HUES6 (cell line): ENCODE results near the gene DHTKD1.

Experiments
- H3K27ac ChIP-seq: 2 replicates; pipeline ENCODE4 v1.7.0; 2013; ENCODE audit warnings: low read depth, mild to moderate bottlenecking, low read length, inconsistent platforms
- H3K27me3 ChIP-seq: 2 replicates; pipeline ENCODE4 v1.6.1; 2013; ENCODE audit warnings: low read length; ENCODE audit not compliant: control insufficient read depth, insufficient read depth
- H3K36me3 ChIP-seq: 2 replicates; pipeline ENCODE4 v1.6.1; 2013; ENCODE audit warnings: low read length; ENCODE audit not compliant: control insufficient read depth, insufficient read depth
- H3K4me1 ChIP-seq: 2 replicates; pipeline ENCODE4 v1.6.1; 2013; ENCODE audit warnings: low read length; ENCODE audit not compliant: control insufficient read depth, insufficient read depth
- H3K4me3 ChIP-seq: 2 replicates; pipeline ENCODE4 v1.5.1; 2013; ENCODE audit warnings: low read depth, low read length
- H3K9ac ChIP-seq: one replicate; pipeline ENCODE4 v1.6.1; 2013; ENCODE audit warnings: mild to moderate bottlenecking, low read length
- H3K9me3 ChIP-seq: 2 replicates; pipeline ENCODE4 v1.6.1; 2013; ENCODE audit warnings: low read depth, low read length; ENCODE audit not compliant: control insufficient read depth, insufficient read depth

DHTKD1 gene

GRCh38 chr10:12107781-12108180 lies 39.0 kb downstream of the DHTKD1 start:
- Histone ChIP-seq H3K4me1 (no peaks in the 10 kb centered on the region), H3K4me3 (no peak overlapping the region), H3K27ac (no peak overlapping the region), H3K9me3 (no peaks in the 10 kb centered on the region), H3K27me3 (no peaks in the 10 kb centered on the region), H3K9ac (no peak overlapping the region), H3K36me3 (peaks cover 93% of the 10 kb centered on the region)

DNA sequence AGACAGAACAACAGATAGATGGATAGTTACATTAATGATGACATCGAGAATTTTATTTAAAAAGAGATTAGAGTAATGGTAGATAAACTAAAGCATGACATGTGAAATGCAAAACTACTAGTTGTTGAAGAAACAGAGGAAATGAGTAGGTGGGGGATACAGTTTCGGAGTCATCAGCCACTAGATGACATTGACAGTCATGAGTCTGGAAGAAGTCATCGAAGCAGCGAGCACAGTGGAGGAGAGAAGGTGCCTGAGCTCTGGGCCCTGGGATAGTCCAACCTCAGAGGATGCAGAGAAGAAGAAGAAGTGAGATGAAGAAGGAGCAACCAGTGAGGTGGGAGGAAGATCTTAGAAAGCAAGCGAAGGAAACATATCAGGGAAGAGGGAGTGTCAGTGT lies 40.5 kb downstream of the DHTKD1 start:
- no peaks in the 10 kb centered on the region for H3K4me1 ChIP-seq
- no peak overlapping the region for H3K27ac ChIP-seq
- H3K27me3 ChIP-seq = no peaks in the 10 kb centered on the region
- peaks cover 92% of the 10 kb centered on the region for H3K36me3 ChIP-seq
- H3K9ac ChIP-seq = no peak overlapping the region
- no peaks in the 10 kb centered on the region for H3K9me3 ChIP-seq
- H3K4me3 ChIP-seq = no peak overlapping the region

- Histone ChIP-seq H3K27ac (no peak overlapping the region), H3K9ac (no peak overlapping the region), H3K36me3 (peaks cover 82% of the 10 kb centered on the region), H3K4me3 (no peak overlapping the region), H3K27me3 (no peaks in the 10 kb centered on the region), H3K9me3 (no peaks in the 10 kb centered on the region), H3K4me1 (no peaks in the 10 kb centered on the region)
These were observed 42.8 kb downstream of the DHTKD1 start for GRCh38 chr10:12111528-12111927.

GRCh38 chr10:12113627-12114026 lies 44.9 kb downstream of the DHTKD1 start:
- no peak overlapping the region for H3K27ac ChIP-seq
- peaks cover 76% of the 10 kb centered on the region for H3K36me3 ChIP-seq
- no peak overlapping the region for H3K4me3 ChIP-seq
- H3K27me3 ChIP-seq = no peaks in the 10 kb centered on the region
- no peaks in the 10 kb centered on the region for H3K9me3 ChIP-seq
- no peaks in the 10 kb centered on the region for H3K4me1 ChIP-seq
- no peak overlapping the region for H3K9ac ChIP-seq

GRCh38 chr10:12121673-12122072 lies 52.9 kb downstream of the DHTKD1 start:
- Histone ChIP-seq H3K36me3 (peaks cover 56% of the 10 kb centered on the region), H3K9ac (no peak overlapping the region), H3K4me1 (no peaks in the 10 kb centered on the region), H3K9me3 (no peaks in the 10 kb centered on the region), H3K27me3 (no peaks in the 10 kb centered on the region), H3K27ac (no peak overlapping the region), H3K4me3 (no peak overlapping the region)

DNA sequence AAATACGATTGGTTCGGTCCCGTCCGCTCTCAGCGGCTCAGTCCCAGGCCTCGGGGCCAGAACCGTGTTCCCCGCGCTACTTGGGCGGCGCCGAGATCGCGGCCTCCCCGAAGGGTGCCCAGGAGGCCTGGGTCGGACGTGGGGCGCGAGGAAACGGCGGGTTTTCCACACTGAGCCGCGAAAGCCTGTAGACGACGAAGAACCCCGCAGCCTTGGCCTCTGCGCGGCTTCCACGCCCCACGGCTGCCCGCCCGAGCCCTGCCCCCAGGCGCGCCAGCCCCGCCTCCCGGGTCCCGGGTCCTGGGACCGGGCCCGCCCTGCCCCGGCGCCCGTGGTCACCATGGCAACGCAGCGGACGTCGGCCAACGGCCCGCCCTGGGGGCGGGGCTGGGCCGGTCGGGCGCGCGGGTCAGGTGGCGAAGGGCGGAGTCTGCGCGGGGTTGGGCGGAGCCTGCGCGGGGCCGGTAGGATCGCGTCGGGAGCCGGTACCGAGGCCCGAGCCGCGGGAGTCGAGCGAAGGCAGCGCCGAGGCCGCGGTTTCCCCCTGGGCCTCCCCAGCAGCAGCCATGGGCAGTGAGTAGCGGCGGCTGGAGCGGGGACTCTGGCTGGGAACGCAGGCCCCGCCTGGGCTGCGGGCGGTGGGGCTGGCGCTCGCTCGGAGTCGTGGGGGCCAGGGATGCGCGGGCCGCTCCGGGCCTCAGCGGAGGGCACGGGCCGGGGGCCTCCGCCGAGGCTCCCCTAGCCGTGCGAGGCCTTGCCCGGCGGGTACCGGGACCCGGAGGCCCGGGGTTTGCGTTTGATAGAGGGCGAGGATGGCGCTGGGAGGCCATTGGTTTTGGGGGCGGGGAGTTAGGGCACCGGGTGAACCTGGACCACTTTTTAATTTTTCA lies 60.7 kb downstream of the DHTKD1 start, which contains the start of gene SEC61A2:
TSS of gene SEC61A2 (plus strand) at position 456 of the 890 bp plus-strand sequence. CDS start at position 567, 111 bp downstream.
- peak within 1 kb of the TSS; percentile 85 for H3K9ac ChIP-seq
- peak within 1 kb of the TSS; percentile 88 for H3K4me3 ChIP-seq
- H3K36me3 ChIP-seq = peaks cover 8% of the 10 kb centered on the region
- no peaks in the 10 kb centered on the region for H3K4me1 ChIP-seq
- 0 out of 2 replicates have a peak within 1 kb of the TSS, but pooled peaks have one; percentile 34 for H3K27ac ChIP-seq
- H3K27me3 ChIP-seq = no peaks in the 10 kb centered on the region
- no peaks in the 10 kb centered on the region for H3K9me3 ChIP-seq

DNA sequence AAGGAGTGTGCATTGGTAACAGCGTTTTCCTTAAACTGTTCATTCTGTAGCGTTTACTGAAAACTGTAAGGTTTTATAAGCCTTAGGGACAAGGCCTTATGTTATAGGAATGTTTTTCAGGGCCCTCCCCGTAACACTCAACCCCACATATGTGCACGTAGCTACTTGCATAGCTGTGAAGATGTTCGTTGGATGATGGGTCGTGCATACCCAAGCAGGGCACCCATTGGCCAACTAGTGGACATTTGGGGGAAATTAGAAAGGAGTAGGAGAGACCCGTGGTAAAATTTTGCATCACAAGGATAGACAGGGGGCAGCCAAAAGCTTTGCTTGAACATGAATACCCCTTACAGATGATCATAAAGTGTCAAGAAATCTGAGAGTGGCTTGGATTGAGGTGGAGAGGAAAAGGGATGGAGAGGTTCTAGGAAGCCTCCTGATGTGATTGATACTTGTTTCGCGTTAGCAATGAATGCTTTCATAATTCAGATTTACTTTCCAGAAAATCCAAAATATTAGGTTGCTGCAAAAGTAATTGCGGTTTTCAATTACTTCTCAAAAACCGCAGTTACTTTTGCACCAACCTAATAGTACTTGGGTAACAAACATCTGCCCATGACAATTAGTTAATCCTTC lies 61.6 kb downstream of the DHTKD1 start:
- H3K36me3 ChIP-seq = peaks cover 10% of the 10 kb centered on the region
- peak overlapping the region; percentile 88 for H3K4me3 ChIP-seq
- H3K27me3 ChIP-seq = no peaks in the 10 kb centered on the region
- H3K9ac ChIP-seq = peak overlapping the region; percentile 78
- no peak overlapping the region for H3K27ac ChIP-seq
- H3K9me3 ChIP-seq = no peaks in the 10 kb centered on the region
- no peaks in the 10 kb centered on the region for H3K4me1 ChIP-seq

DNA sequence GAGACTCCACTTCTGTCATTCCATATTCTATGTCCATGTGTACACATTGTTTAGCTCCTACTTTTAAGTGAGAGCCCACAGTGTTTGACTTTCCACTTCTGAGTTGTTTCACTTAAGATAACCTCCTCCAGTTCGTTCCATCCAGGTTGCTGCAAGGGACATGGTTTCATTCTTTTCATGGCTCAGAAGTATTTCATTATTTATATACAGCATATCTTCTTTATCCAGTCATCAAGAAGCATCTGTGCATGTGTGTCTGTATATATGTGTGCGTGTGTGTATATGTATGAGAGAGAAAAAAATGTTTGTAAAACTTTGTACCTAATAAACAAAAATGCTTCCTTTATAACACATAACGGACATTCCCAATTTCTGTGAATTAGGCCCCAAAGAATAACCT lies 66.9 kb downstream of the DHTKD1 start:
- no peaks in the 10 kb centered on the region for H3K4me1 ChIP-seq
- no peak overlapping the region for H3K9ac ChIP-seq
- peaks cover 39% of the 10 kb centered on the region for H3K36me3 ChIP-seq
- H3K27ac ChIP-seq = no peak overlapping the region
- H3K27me3 ChIP-seq = no peaks in the 10 kb centered on the region
- H3K4me3 ChIP-seq = no peak overlapping the region
- H3K9me3 ChIP-seq = no peaks in the 10 kb centered on the region

DNA sequence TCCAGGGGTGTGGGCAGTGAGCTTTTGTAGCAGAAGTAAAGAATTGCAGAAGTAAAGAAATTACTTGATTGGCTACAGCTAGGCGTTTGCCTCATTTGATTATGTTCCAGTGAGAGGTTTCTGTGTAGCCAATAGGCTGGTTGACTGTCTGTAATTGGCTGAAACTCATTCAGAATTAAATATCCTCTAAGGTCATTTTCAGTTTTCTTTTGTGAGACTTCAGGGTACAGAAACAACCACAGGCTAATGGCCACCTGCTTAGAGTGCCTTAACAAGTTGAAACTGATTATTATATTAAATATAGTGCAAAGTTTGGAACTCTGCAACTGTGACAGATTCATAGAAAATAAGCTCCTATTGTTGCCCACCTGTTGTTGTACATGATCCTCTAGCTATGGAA lies 71.3 kb downstream of the DHTKD1 start:
- Histone ChIP-seq H3K4me1 (no peaks in the 10 kb centered on the region), H3K9ac (no peak overlapping the region), H3K36me3 (peaks cover 53% of the 10 kb centered on the region), H3K27ac (no peak overlapping the region), H3K4me3 (no peak overlapping the region), H3K9me3 (no peaks in the 10 kb centered on the region), H3K27me3 (no peaks in the 10 kb centered on the region)

GRCh38 chr10:12144538-12144937 lies 75.8 kb downstream of the DHTKD1 start:
- H3K27me3 ChIP-seq = no peaks in the 10 kb centered on the region
- H3K9ac ChIP-seq = no peak overlapping the region
- no peak overlapping the region for H3K27ac ChIP-seq
- peaks cover 26% of the 10 kb centered on the region for H3K36me3 ChIP-seq
- H3K4me1 ChIP-seq = no peaks in the 10 kb centered on the region
- no peaks in the 10 kb centered on the region for H3K9me3 ChIP-seq
- H3K4me3 ChIP-seq = no peak overlapping the region

DNA sequence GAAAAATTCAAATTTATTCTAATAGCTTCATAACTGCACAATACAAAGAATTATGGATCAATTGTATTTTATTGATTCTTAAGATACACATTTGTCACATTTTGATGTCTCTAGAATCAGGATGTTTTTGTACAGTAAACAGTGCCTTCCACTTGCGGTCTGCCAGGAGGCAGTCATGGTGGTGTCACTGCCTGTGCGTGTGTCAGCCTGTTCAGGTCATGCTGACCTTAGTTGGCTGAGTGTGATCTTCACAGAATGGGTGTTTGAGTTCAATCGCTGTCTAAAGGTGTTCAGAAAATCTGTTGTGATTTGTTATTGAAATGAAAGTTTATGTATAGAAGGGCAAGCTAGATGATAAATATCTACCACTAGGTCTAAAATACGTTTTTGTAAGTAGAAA lies 81.4 kb downstream of the DHTKD1 start:
- no peak overlapping the region for H3K9ac ChIP-seq
- no peak overlapping the region for H3K27ac ChIP-seq
- H3K9me3 ChIP-seq = no peaks in the 10 kb centered on the region
- H3K4me1 ChIP-seq = no peaks in the 10 kb centered on the region
- H3K27me3 ChIP-seq = no peaks in the 10 kb centered on the region
- H3K36me3 ChIP-seq = peaks cover 10% of the 10 kb centered on the region
- H3K4me3 ChIP-seq = no peak overlapping the region
